WERI-Rb-1 (cell line): ENCODE measurements around the gene DLAT.
"Not testable (repeated sequence)": the region's sequence is repeated elsewhere in the genome, so short reads cannot be mapped to it uniquely, and the experiment has no call there.

Source experiments
- DNase-seq: peaks from one replicate; pipeline ENCODE4 v3.0.0-alpha.2; 2020
- H3K27ac ChIP-seq: fragments of 250-450 bp; sonication (Bioruptor Pico); 2 replicates; pipeline ENCODE4 v1.5.1; 2020; ENCODE audit warnings: mild to moderate bottlenecking, moderate library complexity
- H3K27me3 ChIP-seq: fragments of 250-450 bp; sonication (Bioruptor Pico); 2 replicates; pipeline ENCODE4 v1.5.1; 2021; ENCODE audit warnings: mild to moderate bottlenecking, low read depth, moderate library complexity; ENCODE audit not compliant: insufficient read depth, severe bottlenecking
- H3K36me3 ChIP-seq: fragments of 250-450 bp; sonication (Bioruptor Pico); 2 replicates; pipeline ENCODE4 v1.5.1; 2020; ENCODE audit warnings: mild to moderate bottlenecking, moderate library complexity
- H3K4me3 ChIP-seq: 2 replicates; pipeline ENCODE4 v1.5.1; 2011; ENCODE audit warnings: low read depth, mild to moderate bottlenecking, control low read depth, low read length
- H3K9me3 ChIP-seq: fragments of 250-450 bp; sonication (Bioruptor Pico); 2 replicates; pipeline ENCODE4 v1.5.1; 2021; ENCODE audit warnings: mild to moderate bottlenecking, moderate library complexity; ENCODE audit not compliant: severe bottlenecking
- CTCF ChIP-seq: IDR thresholded peaks from 2 replicates; pipeline ENCODE4 v1.5.1; 2011; ENCODE audit warnings: low read depth, mild to moderate bottlenecking, control low read depth, inconsistent platforms, low read length

Gene DLAT

GRCh38 chr11:112000703-112001102, 24.5 kb upstream of the DLAT start:
- H3K9me3 ChIP-seq: no peaks in the 10 kb centered on the region
- no peak overlapping the region for H3K27ac ChIP-seq
- DNase-seq: no peak
- H3K4me3 ChIP-seq: no peak overlapping the region
- TF ChIP-seq CTCF: no peak
- H3K27me3 ChIP-seq: no peaks in the 10 kb centered on the region
- peaks cover 34% of the 10 kb centered on the region for H3K36me3 ChIP-seq

- Histone ChIP-seq H3K27me3 (no peaks in the 10 kb centered on the region), H3K4me3 (no peak overlapping the region), H3K9me3 (peaks cover 3% of the 10 kb centered on the region), H3K36me3 (peaks cover 22% of the 10 kb centered on the region), H3K27ac (no peak overlapping the region)
- DNase-seq: no peak
- TF ChIP-seq CTCF: no peak
Measured at GRCh38 chr11:112002491-112003216, 22.6 kb upstream of the DLAT start.

- Histone ChIP-seq H3K4me3 (no peak overlapping the region), H3K27me3 (no peaks in the 10 kb centered on the region), H3K36me3 (peaks cover 10% of the 10 kb centered on the region), H3K27ac (no peak overlapping the region), H3K9me3 (peaks cover 3% of the 10 kb centered on the region)
- DNase-seq: no peak
- peak; percentile 57 for TF ChIP-seq CTCF
Measured at GRCh38 chr11:112004389-112004788, 20.8 kb upstream of the DLAT start.

- H3K9me3 ChIP-seq: peaks cover 3% of the 10 kb centered on the region
- no peak overlapping the region for H3K4me3 ChIP-seq
- H3K27me3 ChIP-seq: no peaks in the 10 kb centered on the region
- peaks cover 5% of the 10 kb centered on the region for H3K36me3 ChIP-seq
- H3K27ac ChIP-seq: no peak overlapping the region
- no peak for DNase-seq
- no peak for TF ChIP-seq CTCF
Measured at GRCh38 chr11:112005422-112006094, 19.6 kb upstream of the DLAT start.

- H3K27me3 ChIP-seq, H3K36me3 ChIP-seq, H3K4me3 ChIP-seq, H3K27ac ChIP-seq, DNase-seq, H3K9me3 ChIP-seq: not testable (repeated sequence)
Measured at GRCh38 chr11:112006095-112006441, 19.1 kb upstream of the DLAT start.

GRCh38 chr11:112011451-112011850, 13.8 kb upstream of the DLAT start:
- not testable (repeated sequence) for H3K27me3 ChIP-seq, H3K36me3 ChIP-seq, H3K27ac ChIP-seq, H3K9me3 ChIP-seq, H3K4me3 ChIP-seq, DNase-seq

GRCh38 chr11:112012874-112013273, 12.3 kb upstream of the DLAT start:
- DNase-seq: no peak
- H3K4me3 ChIP-seq: no peak overlapping the region
- TF ChIP-seq CTCF: no peak
- H3K36me3 ChIP-seq: peaks cover 8% of the 10 kb centered on the region
- no peak overlapping the region for H3K27ac ChIP-seq
- H3K27me3 ChIP-seq: no peaks in the 10 kb centered on the region
- H3K9me3 ChIP-seq: no peaks in the 10 kb centered on the region
